Suppressor macrophage treated with lipopolysaccharide for 1 hour (primary cell): ENCODE data around the gene DPAGT1.
A peak's percentile ranks its signal among the peaks of the same experiment; 100 is the strongest.
"Not testable (repeated sequence)": the region's sequence is repeated elsewhere in the genome, so short reads cannot be mapped to it uniquely, and the experiment has no call there.

Source experiments
- DNase-seq, 3 donors: peaks; one replicate each; pipeline ENCODE4 v3.0.0-alpha.2; 2020 to 2022

Gene DPAGT1

DNA sequence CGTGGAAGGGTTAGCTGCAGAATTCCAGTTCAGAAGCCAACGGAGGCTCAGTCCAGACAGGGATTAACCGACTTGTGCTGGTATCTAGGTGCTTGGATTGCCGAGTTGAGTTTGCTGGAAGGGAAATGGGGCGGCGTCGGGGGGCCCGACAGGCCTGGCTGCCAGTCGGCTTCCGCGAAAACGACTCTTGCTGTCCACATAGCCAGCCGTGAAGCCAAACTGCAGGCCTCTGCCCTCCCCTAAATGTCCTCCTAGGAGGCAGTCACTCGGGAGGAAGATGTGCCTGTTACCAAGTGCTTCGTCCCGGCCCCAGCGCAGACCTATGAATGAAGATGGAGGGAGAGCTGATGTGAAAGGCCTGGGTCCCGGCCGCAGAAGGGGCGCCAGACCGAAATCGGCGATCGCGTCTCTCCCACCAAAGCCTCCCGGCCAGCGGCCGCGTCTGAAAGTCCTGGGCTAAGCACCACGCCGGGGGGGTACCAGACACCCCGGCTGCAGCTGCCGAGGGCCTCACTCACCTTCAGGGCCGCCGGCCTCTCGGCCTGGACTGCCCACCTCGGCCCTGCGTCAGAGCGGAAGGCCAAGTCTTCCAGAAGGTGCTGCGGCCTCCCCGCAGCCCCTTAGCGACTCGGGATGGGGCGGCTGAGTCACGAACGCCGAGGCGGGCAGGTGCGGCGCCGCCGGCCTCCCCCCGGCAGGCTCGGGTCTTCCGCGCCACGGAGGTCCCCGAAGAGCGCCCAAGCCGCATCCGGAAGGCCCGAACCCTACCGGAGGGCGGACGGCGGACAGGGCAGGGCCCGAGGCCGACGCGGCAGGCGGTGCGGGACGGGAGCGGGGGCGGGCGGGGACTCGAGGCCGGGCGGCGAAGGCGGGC lies 7.5 kb downstream of the DPAGT1 start:
- DNase-seq, result peak in 2 of 3 donors; percentile 38 to 49

DNA sequence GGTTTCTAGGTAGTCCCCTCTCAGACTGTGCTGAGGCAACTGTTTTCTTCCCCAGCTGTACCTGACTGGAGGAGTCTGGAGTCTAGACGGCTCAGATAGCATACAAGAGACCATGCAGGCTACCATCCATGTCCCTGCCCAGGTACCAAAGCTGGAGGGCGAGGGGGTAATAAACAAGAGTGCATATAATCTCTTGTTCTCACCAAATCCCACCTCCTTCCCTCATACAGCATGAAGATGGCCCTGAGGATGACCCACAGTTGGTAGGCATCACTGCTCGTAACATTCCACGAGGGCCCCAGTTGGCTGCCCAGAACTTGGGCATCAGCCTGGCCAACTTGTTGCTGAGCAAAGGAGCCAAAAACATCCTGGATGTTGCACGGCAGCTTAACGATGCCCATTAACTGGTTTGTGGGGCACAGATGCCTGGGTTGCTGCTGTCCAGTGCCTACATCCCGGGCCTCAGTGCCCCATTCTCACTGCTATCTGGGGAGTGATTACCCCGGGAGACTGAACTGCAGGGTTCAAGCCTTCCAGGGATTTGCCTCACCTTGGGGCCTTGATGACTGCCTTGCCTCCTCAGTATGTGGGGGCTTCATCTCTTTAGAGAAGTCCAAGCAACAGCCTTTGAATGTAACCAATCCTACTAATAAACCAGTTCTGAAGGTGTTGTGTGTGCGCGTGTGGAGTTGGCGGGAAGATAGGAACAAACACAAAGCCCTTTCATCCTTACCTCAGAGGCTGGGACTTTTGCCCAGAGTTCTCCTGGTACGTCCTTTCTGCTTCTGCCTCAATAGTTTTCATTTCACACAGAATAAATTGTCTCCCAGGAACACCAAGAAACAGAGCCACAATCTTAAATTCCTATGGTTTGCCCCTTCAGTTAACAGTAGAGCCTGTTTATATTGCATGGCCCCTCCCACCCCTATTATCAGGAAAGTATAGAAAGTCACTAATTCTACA lies 8.5 kb downstream of the DPAGT1 start:
- DNase-seq, result no peak

- no peak for DNase-seq
These were observed 9.4 kb downstream of the DPAGT1 start for GRCh38 chr11:119091966-119092879.

- no peak for DNase-seq
These were observed 10.5 kb downstream of the DPAGT1 start for GRCh38 chr11:119091178-119091577.

DNA sequence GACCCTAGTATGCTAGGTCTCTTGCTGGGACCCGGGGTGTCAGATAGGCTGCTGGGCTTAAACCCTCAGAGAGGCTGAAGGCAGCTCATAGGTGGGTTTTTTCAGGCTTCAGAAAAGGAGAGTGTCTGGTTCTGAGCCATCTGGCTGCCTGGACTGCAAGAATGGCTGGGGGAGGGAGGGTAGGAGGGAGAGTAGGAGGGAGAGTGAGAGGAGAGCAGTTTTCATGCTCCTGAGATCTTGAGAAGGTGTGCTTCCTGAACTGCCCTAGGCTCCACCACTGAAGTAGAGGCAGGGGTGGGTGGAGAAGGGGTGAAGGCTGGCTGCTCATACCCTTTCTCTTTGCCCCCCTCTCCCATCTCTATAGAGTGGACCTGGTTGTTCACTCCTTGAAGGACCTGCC lies 12.3 kb downstream of the DPAGT1 start:
- no peak for DNase-seq

- no peak for DNase-seq
These were observed 13.2 kb downstream of the DPAGT1 start for GRCh38 chr11:119088406-119088805.

- DNase-seq, result no peak
These were observed 13.9 kb downstream of the DPAGT1 start for GRCh38 chr11:119087747-119088241.

DNA sequence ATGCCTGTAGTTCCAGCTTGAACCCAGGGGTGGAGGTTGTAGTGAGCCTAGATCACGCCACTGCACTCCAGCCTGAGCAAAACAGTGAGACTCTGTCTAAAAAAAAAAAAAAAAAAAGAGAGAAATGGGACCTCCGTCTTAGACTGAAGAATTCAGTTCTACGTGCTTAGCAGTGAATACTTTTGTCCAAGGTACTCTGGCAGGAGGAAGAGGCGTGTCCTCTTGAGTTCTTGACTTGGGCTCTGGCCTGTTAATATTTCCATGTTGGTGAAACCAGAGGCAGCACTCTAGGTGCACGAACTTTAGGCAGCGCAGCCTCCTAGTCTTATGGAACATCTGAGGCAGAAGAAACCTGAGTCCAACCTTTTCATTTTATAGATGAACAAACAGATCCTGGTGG lies 14.5 kb downstream of the DPAGT1 start:
- no peak for DNase-seq

DNA sequence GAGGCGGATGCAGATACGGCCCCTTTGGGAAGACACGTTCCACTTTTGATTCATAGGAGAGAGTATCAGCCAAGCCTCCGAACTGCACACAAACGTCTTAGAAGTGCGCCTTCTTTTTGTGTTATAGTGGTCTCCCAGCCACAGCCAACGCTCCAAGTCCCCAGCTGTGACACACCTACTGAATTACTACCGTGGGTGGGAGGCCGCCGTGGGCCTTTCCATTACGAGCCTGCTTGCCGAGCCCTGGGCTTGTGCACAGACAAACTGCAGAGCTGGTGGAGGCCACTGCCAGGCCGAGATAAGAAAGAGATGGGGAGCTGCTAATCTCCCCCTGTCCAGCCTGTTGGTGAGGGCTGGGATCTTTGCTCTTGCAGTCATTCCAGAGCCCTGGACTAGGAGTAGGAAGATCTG lies 16.2 kb downstream of the DPAGT1 start:
- peak in 2 of 3 donors; percentile 48 to 51 for DNase-seq

DNA sequence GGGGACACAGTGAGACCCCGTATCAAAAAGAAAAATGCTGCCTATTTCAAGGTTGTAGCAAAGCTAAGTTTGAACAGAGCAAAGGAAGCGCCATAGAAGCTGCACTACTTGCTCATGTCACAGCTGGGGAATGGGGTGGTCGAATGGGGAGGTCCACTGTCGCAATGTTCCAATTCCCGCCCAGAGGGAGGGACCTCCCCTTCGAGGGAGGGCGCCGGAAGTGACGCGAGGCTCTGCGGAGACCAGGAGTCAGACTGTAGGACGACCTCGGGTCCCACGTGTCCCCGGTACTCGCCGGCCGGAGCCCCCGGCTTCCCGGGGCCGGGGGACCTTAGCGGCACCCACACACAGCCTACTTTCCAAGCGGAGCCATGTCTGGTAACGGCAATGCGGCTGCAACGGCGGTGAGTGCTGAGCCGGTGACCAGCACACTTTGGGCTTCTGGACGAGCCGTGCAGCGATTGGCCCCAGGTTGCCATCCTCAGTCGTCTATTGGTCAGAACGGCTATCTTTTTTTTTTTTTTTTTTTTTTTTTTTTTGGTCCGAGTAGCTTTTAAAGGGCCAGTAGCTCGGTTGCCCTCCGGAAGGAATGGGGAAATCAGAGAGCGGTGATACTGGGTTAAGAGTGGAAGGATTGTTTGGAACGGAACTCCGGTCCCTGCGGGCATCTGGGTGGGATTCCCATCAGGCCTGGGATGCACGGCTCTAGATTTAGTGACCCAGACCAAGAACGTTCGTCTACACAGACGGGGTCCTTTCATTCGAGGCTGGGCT lies 16.8 kb downstream of the DPAGT1 start, which contains the start of gene HMBS:
Gene HMBS (plus strand): TSS at position 219 of the 774 bp plus-strand sequence. CDS start 153 bp downstream, at position 372.
- peak; percentile 95 to 98 (median 97) for DNase-seq

GRCh38 chr11:119081682-119082260 lies 19.9 kb downstream of the DPAGT1 start:
- DNase-seq, result peak; percentile 79 to 86 (median 81)

DNA sequence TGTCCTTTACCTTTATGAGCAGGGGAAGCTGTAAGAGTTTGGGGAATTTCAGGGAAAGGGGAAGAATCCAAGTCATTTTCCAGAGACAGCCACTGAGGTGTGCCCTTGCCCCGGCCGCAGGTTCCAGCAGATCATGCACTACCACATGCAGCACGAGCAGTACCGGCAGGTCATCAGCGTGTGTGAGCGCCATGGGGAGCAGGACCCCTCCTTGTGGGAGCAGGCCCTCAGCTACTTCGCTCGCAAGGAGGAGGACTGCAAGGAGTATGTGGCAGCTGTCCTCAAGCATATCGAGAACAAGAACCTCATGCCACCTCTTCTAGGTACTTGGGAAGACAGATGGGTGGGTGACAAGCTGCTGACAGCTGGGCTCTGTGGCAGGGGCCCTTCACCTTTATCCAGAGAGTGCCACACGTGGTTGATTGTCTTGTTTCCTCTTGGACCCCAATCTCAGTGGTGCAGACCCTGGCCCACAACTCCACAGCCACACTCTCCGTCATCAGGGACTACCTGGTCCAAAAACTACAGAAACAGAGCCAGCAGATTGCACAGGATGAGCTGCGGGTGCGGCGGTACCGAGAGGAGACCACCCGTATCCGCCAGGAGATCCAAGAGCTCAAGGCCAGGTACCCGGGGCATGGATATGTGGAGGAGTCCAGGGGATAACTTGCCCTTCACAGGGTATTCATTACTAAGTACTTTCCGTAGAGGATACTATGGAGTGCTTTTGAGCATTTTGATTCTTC lies 22.8 kb downstream of the DPAGT1 start:
- DNase-seq, result no peak

DNA sequence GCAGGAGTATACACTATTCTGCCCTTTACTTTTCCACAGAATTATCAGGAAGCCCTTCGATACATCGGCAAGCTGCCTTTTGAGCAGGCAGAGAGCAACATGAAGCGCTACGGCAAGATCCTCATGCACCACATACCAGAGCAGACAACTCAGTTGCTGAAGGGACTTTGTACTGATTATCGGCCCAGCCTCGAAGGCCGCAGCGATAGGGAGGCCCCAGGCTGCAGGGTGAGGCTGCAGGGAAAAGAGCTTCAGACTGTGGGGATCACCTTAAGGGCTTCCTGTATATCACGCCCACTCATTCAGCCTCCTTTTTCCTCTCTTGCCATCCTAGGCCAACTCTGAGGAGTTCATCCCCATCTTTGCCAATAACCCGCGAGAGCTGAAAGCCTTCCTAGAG lies 23.8 kb downstream of the DPAGT1 start:
- DNase-seq, result no peak

GRCh38 chr11:119067371-119068222 lies 34.1 kb downstream of the DPAGT1 start, which contains the start of gene VPS11:
Gene VPS11, plus strand, starts transcription at chr11:119067818. Its CDS starts 6 bp downstream, at chr11:119067824.
- peak; percentile 97 to 99 (median 99) for DNase-seq

GRCh38 chr11:119065369-119065768 lies 36.3 kb downstream of the DPAGT1 start:
- DNase-seq, result peak; percentile 53 to 64 (median 60)

DNA sequence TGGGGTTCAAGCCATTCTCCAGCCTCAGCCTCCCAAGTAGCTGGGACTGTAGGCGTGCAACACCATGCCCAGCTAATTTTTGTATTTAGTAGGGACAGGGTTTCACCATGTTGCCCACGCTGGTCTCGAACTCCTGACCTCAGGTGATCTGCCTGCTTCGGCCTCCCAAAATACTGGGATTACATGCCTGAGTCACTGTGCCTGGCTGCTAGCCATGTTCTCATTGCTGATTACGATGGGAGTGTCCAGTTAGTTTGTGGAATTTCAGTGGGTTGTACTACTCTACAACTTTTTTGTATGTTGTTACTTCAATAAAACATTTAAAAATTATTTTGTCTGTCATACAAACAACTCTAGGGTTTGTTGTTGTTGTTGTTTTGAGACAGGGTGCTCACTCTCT lies 38.9 kb downstream of the DPAGT1 start:
- DNase-seq, result no peak

DNA sequence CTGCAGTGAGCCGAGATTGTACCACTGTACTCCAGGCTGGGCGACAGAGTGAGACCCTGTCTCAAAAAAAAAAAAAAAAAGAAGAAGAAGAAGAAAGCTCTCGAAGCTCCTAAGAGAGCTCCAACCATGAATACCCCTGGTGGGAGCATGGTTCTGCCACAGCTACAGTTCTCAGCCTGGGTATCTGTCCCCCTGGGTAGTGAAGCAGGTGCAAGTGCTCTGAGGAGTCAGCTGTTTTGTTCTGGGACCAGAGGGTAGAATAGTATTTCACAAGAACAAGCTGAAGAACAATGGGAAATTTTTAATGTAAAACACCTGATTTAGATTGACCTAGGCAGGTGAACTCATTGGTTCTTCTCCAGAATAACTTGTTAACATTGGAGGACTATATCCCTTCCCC lies 40.4 kb downstream of the DPAGT1 start:
- no peak for DNase-seq

DNA sequence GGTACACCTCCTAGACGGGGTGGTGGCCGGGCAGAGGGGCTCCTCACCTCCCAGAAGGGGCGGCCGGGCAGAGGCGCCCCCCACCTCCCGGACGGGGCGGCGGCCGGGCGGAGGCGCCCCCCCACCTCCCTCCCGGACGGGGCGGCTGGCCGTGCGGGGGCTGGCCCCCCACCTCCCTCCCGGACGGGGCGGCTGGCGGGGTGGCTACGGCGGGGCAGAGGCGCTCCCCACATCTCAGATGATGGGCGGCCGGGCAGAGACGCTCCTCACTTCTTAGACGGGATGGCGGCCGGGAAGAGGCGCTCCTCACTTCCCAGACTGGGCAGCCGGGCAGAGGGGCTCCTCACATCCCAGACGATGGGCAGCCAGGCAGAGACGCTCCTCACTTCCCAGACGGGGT lies 42.5 kb downstream of the DPAGT1 start:
- DNase-seq, result not testable (repeated sequence)
